Suprapubic skin (tissue), 4 donors: ENCODE results near the gene CAMTA1. TPM values are rescaled to one million over a fixed set of nuclear protein-coding genes. Genes with fewer than 3 reads are reported as not detected.

Source experiments
- DNase-seq, 2 donors: peaks; one replicate each; pipeline ENCODE4 v3.0.0-alpha.2; 2019; ENCODE audit warnings: low spot score in 2 of 2
- H3K27ac ChIP-seq: fragments of 200-600 bp; sonication (generic); one replicate; pipeline ENCODE4 v1.5.1; 2019
- H3K27me3 ChIP-seq: fragments of 200-600 bp; sonication (generic); one replicate; pipeline ENCODE4 v1.5.1; 2019
- H3K36me3 ChIP-seq: fragments of 200-600 bp; sonication (generic); one replicate; pipeline ENCODE4 v1.5.1; 2019
- H3K4me1 ChIP-seq: fragments of 200-600 bp; sonication (generic); one replicate; pipeline ENCODE4 v1.5.1; 2019
- H3K4me3 ChIP-seq: fragments of 200-600 bp; sonication (generic); one replicate; pipeline ENCODE4 v1.5.1; 2019; ENCODE audit warnings: mild to moderate bottlenecking
- H3K9me3 ChIP-seq: fragments of 200-600 bp; sonication (generic); one replicate; pipeline ENCODE4 v1.5.1; 2019
- CTCF ChIP-seq, 2 donors: fragments of 200-600 bp in 1 of 2; fragments of 450-650 bp in 1 of 2; sonication (generic) in 1 of 2; IDR thresholded peaks; one replicate each; pipeline ENCODE4 v1.5.1; 2016 to 2019; ENCODE audit warnings: antibody characterized with exemption in 2 of 2, mild to moderate bottlenecking in 1 of 2, moderate library complexity in 1 of 2
- EP300 ChIP-seq: sonication (generic); formaldehyde crosslinking; IDR thresholded peaks from one replicate; pipeline ENCODE4 v1.6.1; 2017; ENCODE audit warnings: antibody characterized with exemption
- POLR2A ChIP-seq, 2 donors: fragments of 450-650 bp; IDR thresholded peaks; one replicate each; pipeline ENCODE4 v1.6.1; 2017; ENCODE audit warnings: antibody characterized with exemption in 2 of 2, mild to moderate bottlenecking in 2 of 2, moderate library complexity in 2 of 2
- POLR2AphosphoS5 ChIP-seq, 3 donors: sonication (generic); formaldehyde crosslinking; IDR thresholded peaks; one replicate each; pipeline ENCODE4 v1.6.1; 2017; ENCODE audit warnings: antibody characterized with exemption in 3 of 3
- WGBS: methylation state at CpG from one replicate; pipeline ENCODE4 v1.1.5; 2018; 5-methylcytosine and 5-hydroxymethylcytosine counted together
- total RNA-seq, 4 donors: library from RNA; depleted of rRNA; stranded (reverse); fragments of >200 nt; gene quantifications; one replicate each; pipeline ENCODE4 v1.1.0, GENCODE V29; 2016

The CAMTA1 gene
- total RNA-seq, 4 donors from 2014 or later = 40.4 to 54.1 (median 46.6) TPM

- TF ChIP-seq POLR2AphosphoS5 (IDR thresholded peaks at IDR 0.05) = no peak
- TF ChIP-seq POLR2A (IDR thresholded peaks at IDR 0.05) = no peak
- no peak for TF ChIP-seq CTCF (IDR thresholded peaks at IDR 0.05)
- TF ChIP-seq EP300 = no peak
Observed at GRCh38 chr1:7101187-7101586, 315.9 kb downstream of the CAMTA1 start.

DNA sequence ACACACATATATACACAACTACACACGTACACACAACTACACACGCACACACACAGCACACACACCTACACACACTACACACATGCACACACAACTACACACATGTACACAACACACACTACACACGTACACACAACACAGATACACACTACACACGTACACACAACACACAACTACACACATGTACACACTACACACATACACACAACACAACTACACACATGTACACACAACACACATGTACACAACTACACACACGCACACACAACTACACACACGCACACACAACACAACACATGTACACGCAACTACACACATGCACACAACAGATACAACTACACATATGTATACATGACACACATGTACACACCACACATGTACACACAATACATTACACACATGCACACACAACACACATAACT is 318.1 kb downstream of the CAMTA1 start:
- H3K27ac ChIP-seq = no peak overlapping the region
- H3K36me3 ChIP-seq = no peaks in the 10 kb centered on the region
- no peaks in the 10 kb centered on the region for H3K4me1 ChIP-seq
- H3K4me3 ChIP-seq = no peak overlapping the region
- peaks cover 43% of the 10 kb centered on the region for H3K27me3 ChIP-seq
- no peaks in the 10 kb centered on the region for H3K9me3 ChIP-seq
- DNase-seq = no peak
- TF ChIP-seq CTCF (IDR thresholded peaks at IDR 0.05) = no peak
- TF ChIP-seq POLR2A (IDR thresholded peaks at IDR 0.05) = no peak
- TF ChIP-seq EP300 = no peak
- TF ChIP-seq POLR2AphosphoS5 (IDR thresholded peaks at IDR 0.05) = no peak
- 87% methylated on average over 7 of the region's 7 CpGs for WGBS

More at GRCh38 chr1:7101187-7101586, 315.9 kb downstream of the CAMTA1 start:
- H3K27ac ChIP-seq = no peak overlapping the region
- no peak overlapping the region for H3K4me3 ChIP-seq
- WGBS = 79% methylated on average over 5 of the region's 5 CpGs
- no peaks in the 10 kb centered on the region for H3K9me3 ChIP-seq
- no peak for DNase-seq
- peaks cover 47% of the 10 kb centered on the region for H3K27me3 ChIP-seq
- H3K36me3 ChIP-seq = no peaks in the 10 kb centered on the region
- no peaks in the 10 kb centered on the region for H3K4me1 ChIP-seq

- DNase-seq = no peak
- WGBS = 79% methylated on average over 6 of the region's 6 CpGs
- Histone ChIP-seq H3K36me3 (no peaks in the 10 kb centered on the region), H3K9me3 (no peaks in the 10 kb centered on the region), H3K4me1 (no peaks in the 10 kb centered on the region), H3K4me3 (no peak overlapping the region), H3K27me3 (peaks cover 43% of the 10 kb centered on the region), H3K27ac (no peak overlapping the region)
- TF ChIP-seq POLR2A (IDR thresholded peaks at IDR 0.05) (no peak), CTCF (IDR thresholded peaks at IDR 0.05) (no peak), POLR2AphosphoS5 (IDR thresholded peaks at IDR 0.05) (no peak)
Observed at GRCh38 chr1:7103874-7104273, 318.6 kb downstream of the CAMTA1 start.

GRCh38 chr1:7104339-7104738 is 319.1 kb downstream of the CAMTA1 start:
- Histone ChIP-seq H3K4me3 (no peak overlapping the region), H3K27me3 (peaks cover 38% of the 10 kb centered on the region), H3K4me1 (no peaks in the 10 kb centered on the region), H3K9me3 (no peaks in the 10 kb centered on the region), H3K27ac (no peak overlapping the region), H3K36me3 (no peaks in the 10 kb centered on the region)
- no peak for DNase-seq
- 53% methylated on average over 2 of the region's 2 CpGs for WGBS
- TF ChIP-seq POLR2A (IDR thresholded peaks at IDR 0.05) (no peak), EP300 (no peak), POLR2AphosphoS5 (IDR thresholded peaks at IDR 0.05) (no peak), CTCF (IDR thresholded peaks at IDR 0.05) (no peak)

DNA sequence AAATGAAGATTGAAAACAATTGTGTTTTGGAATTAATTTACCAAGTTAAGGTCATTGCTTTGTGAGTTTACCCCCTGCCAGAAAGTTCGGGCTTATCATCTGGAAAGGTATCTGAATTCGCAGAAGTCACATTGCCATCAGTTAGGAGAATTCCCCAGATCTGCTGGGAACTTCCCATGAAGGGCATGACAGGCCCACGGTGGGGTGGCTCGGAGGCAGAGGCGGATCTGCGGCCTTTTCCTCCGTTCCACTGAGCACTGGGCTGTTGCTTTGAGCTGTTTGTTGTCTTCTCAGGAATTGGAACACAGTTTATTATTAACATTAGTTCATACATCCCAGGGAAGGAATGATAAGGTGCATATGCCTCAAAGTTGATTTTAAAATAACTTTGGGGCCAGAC is 320.0 kb downstream of the CAMTA1 start:
- peaks cover 34% of the 10 kb centered on the region for H3K27me3 ChIP-seq
- no peaks in the 10 kb centered on the region for H3K4me1 ChIP-seq
- no peak overlapping the region for H3K4me3 ChIP-seq
- no peaks in the 10 kb centered on the region for H3K9me3 ChIP-seq
- WGBS = 61% methylated on average over 7 of the region's 7 CpGs
- TF ChIP-seq EP300 (no peak), CTCF (IDR thresholded peaks at IDR 0.05) (no peak), POLR2AphosphoS5 (IDR thresholded peaks at IDR 0.05) (no peak), POLR2A (IDR thresholded peaks at IDR 0.05) (no peak)
- H3K36me3 ChIP-seq = no peaks in the 10 kb centered on the region
- H3K27ac ChIP-seq = no peak overlapping the region
- no peak for DNase-seq
